PC-3 (cell line): ENCODE results near the gene ROCK1.

Experiments
- EZH2 ChIP-seq: fragments of 300-600 bp; sonication (generic); IDR thresholded peaks from one replicate; pipeline ENCODE4 v1.6.1; 2017; ENCODE audit warnings: antibody characterized with exemption, mild to moderate bottlenecking, low read length; ENCODE audit not compliant: unreplicated experiment
- EZH2phosphoT487 ChIP-seq: fragments of 300-600 bp; sonication (generic); IDR thresholded peaks from 2 replicates; pipeline ENCODE4 v1.6.1; 2018; ENCODE audit warnings: mild to moderate bottlenecking, antibody characterized with exemption, low read length, borderline replicate concordance
- TF ChIP-seq, protein P1 (sequence below): fragments of 300-600 bp; sonication (generic); conservative IDR thresholded peaks from 2 replicates; pipeline ENCODE4 v1.5.1; 2017; ENCODE audit warnings: antibody characterized with exemption, low read depth, mild to moderate bottlenecking, low read length

DNA sequence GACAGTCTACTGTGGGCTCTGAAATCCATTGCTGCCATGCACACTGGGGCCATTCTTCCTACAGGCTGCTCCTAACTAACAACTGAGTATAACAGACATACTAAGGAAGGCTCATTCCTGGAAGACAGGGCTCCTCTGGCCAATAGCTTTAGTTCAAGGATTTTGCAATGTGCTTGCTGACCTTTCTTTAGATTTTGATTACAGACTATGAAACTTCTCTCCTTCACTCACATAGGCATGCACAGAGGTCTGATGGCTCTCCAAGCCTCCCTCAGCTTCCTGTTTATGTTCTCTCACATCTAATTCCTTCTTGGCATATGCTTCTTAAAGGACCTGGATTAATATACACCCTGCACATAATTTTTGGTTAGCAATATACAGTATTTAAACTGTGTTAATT is 34.4 kb upstream of the ROCK1 start:
- TF ChIP-seq, protein P1, sequence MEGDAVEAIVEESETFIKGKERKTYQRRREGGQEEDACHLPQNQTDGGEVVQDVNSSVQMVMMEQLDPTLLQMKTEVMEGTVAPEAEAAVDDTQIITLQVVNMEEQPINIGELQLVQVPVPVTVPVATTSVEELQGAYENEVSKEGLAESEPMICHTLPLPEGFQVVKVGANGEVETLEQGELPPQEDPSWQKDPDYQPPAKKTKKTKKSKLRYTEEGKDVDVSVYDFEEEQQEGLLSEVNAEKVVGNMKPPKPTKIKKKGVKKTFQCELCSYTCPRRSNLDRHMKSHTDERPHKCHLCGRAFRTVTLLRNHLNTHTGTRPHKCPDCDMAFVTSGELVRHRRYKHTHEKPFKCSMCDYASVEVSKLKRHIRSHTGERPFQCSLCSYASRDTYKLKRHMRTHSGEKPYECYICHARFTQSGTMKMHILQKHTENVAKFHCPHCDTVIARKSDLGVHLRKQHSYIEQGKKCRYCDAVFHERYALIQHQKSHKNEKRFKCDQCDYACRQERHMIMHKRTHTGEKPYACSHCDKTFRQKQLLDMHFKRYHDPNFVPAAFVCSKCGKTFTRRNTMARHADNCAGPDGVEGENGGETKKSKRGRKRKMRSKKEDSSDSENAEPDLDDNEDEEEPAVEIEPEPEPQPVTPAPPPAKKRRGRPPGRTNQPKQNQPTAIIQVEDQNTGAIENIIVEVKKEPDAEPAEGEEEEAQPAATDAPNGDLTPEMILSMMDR: no peak
- TF ChIP-seq EZH2 (no peak), EZH2phosphoT487 (no peak)
